ENCODE results near the gene APLF. TPM values are rescaled to one million over a fixed set of nuclear protein-coding genes. Genes with fewer than 3 reads are reported as not detected.

APLF gene
- total RNA-seq, 1 donor from 2014 or later, result 2.5 TPM

- H3K36me3 ChIP-seq (ENCODE audit: insufficient read depth, low read length), result no peaks in the 10 kb centered on the region
- H3K27ac Mint-ChIP-seq (ENCODE audit: unreplicated experiment), result no peak overlapping the region
- H3K9ac ChIP-seq (ENCODE audit: low read length), result no peak overlapping the region
- no peak overlapping the region for H3K4me3 ChIP-seq (ENCODE audit: insufficient read depth, low read depth, low read length)
- H3K4me1 Mint-ChIP-seq (ENCODE audit: low read depth, unreplicated experiment), result peaks cover 2% of the 10 kb centered on the region
- no peaks in the 10 kb centered on the region for H3K4me1 ChIP-seq (ENCODE audit: insufficient read depth, low read length)
- H2AFZ ChIP-seq (ENCODE audit: low read depth, low read length), result no peak overlapping the region
- no peak for DNase-seq (ENCODE audit: low read depth)
- no peak for FAIRE-seq
- H3K27me3 Mint-ChIP-seq (ENCODE audit: low read depth, unreplicated experiment), result no peaks in the 10 kb centered on the region
- no peaks in the 10 kb centered on the region for H3K36me3 Mint-ChIP-seq (ENCODE audit: low read depth, unreplicated experiment)
- H3K9me3 Mint-ChIP-seq (ENCODE audit: unreplicated experiment), result peaks cover 2% of the 10 kb centered on the region
- H3K79me2 ChIP-seq (ENCODE audit: insufficient read depth, low read length), result no peaks in the 10 kb centered on the region
- H3K4me2 ChIP-seq (ENCODE audit: low read length), result no peak overlapping the region
- TF ChIP-seq CTCF (IDR thresholded peaks at IDR 0.05; ENCODE audit: insufficient read depth, low read depth, low read length), result no peak
- no peak for TF ChIP-seq EZH2 (IDR thresholded peaks at IDR 0.05; ENCODE audit: insufficient read depth, low read length)
- no peak overlapping the region for H3K4me3 Mint-ChIP-seq (ENCODE audit: unreplicated experiment)
- H4K20me1 ChIP-seq (ENCODE audit: insufficient read depth, low read length), result no peaks in the 10 kb centered on the region
- H3K27me3 ChIP-seq (ENCODE audit: insufficient read depth, low read length), result no peaks in the 10 kb centered on the region
- no peak overlapping the region for H3K27ac ChIP-seq (ENCODE audit: low read depth, low read length)
- no peaks in the 10 kb centered on the region for H3K9me3 ChIP-seq (ENCODE audit: insufficient read depth, low read depth, low read length)
Observed at GRCh38 chr2:68537011-68537410, 69.6 kb downstream of the APLF start.

GRCh38 chr2:68537809-68538208 lies 70.4 kb downstream of the APLF start:
- no peak overlapping the region for H3K9ac ChIP-seq (ENCODE audit: low read length)
- H3K27ac Mint-ChIP-seq (ENCODE audit: unreplicated experiment), result no peak overlapping the region
- FAIRE-seq (no peak), DNase-seq (ENCODE audit: low read depth) (no peak)
- no peak for TF ChIP-seq CTCF (IDR thresholded peaks at IDR 0.05; ENCODE audit: insufficient read depth, low read depth, low read length)
- TF ChIP-seq EZH2 (IDR thresholded peaks at IDR 0.05; ENCODE audit: insufficient read depth, low read length), result no peak
- H3K4me2 ChIP-seq (ENCODE audit: low read length), result no peak overlapping the region
- H3K27me3 ChIP-seq (ENCODE audit: insufficient read depth, low read length), result no peaks in the 10 kb centered on the region
- H3K36me3 Mint-ChIP-seq (ENCODE audit: low read depth, unreplicated experiment), result no peaks in the 10 kb centered on the region
- H3K9me3 Mint-ChIP-seq (ENCODE audit: unreplicated experiment), result peaks cover 2% of the 10 kb centered on the region
- H3K36me3 ChIP-seq (ENCODE audit: insufficient read depth, low read length), result no peaks in the 10 kb centered on the region
- no peak overlapping the region for H3K4me3 ChIP-seq (ENCODE audit: insufficient read depth, low read depth, low read length)
- H3K27ac ChIP-seq (ENCODE audit: low read depth, low read length), result no peak overlapping the region
- no peak overlapping the region for H2AFZ ChIP-seq (ENCODE audit: low read depth, low read length)
- H3K9me3 ChIP-seq (ENCODE audit: insufficient read depth, low read depth, low read length), result no peaks in the 10 kb centered on the region
- no peaks in the 10 kb centered on the region for H3K4me1 ChIP-seq (ENCODE audit: insufficient read depth, low read length)
- H3K79me2 ChIP-seq (ENCODE audit: insufficient read depth, low read length), result no peaks in the 10 kb centered on the region
- peaks cover 2% of the 10 kb centered on the region for H3K4me1 Mint-ChIP-seq (ENCODE audit: low read depth, unreplicated experiment)
- no peaks in the 10 kb centered on the region for H3K27me3 Mint-ChIP-seq (ENCODE audit: low read depth, unreplicated experiment)
- H3K4me3 Mint-ChIP-seq (ENCODE audit: unreplicated experiment), result no peak overlapping the region
- H4K20me1 ChIP-seq (ENCODE audit: insufficient read depth, low read length), result no peaks in the 10 kb centered on the region

GRCh38 chr2:68544811-68545210 lies 77.4 kb downstream of the APLF start:
- TF ChIP-seq EZH2 (IDR thresholded peaks at IDR 0.05; ENCODE audit: insufficient read depth, low read length) (no peak), CTCF (IDR thresholded peaks at IDR 0.05; ENCODE audit: insufficient read depth, low read depth, low read length) (no peak)
- H3K36me3 ChIP-seq (ENCODE audit: insufficient read depth, low read length), result no peaks in the 10 kb centered on the region
- H3K27ac ChIP-seq (ENCODE audit: low read depth, low read length), result no peak overlapping the region
- no peaks in the 10 kb centered on the region for H3K9me3 ChIP-seq (ENCODE audit: insufficient read depth, low read depth, low read length)
- H3K27me3 ChIP-seq (ENCODE audit: insufficient read depth, low read length), result no peaks in the 10 kb centered on the region
- no peaks in the 10 kb centered on the region for H3K79me2 ChIP-seq (ENCODE audit: insufficient read depth, low read length)
- Mint-ChIP-seq H3K9me3 (ENCODE audit: unreplicated experiment) (no peaks in the 10 kb centered on the region), H3K4me3 (ENCODE audit: unreplicated experiment) (no peak overlapping the region), H3K27ac (ENCODE audit: unreplicated experiment) (no peak overlapping the region), H3K27me3 (ENCODE audit: low read depth, unreplicated experiment) (no peaks in the 10 kb centered on the region), H3K36me3 (ENCODE audit: low read depth, unreplicated experiment) (no peaks in the 10 kb centered on the region), H3K4me1 (ENCODE audit: low read depth, unreplicated experiment) (no peaks in the 10 kb centered on the region)
- DNase-seq (ENCODE audit: low read depth) (no peak), FAIRE-seq (peak; percentile 59)
- no peaks in the 10 kb centered on the region for H3K4me1 ChIP-seq (ENCODE audit: insufficient read depth, low read length)
- no peak overlapping the region for H3K4me3 ChIP-seq (ENCODE audit: insufficient read depth, low read depth, low read length)
- no peaks in the 10 kb centered on the region for H4K20me1 ChIP-seq (ENCODE audit: insufficient read depth, low read length)
- no peak overlapping the region for H3K9ac ChIP-seq (ENCODE audit: low read length)
- H3K4me2 ChIP-seq (ENCODE audit: low read length), result no peak overlapping the region
- no peak overlapping the region for H2AFZ ChIP-seq (ENCODE audit: low read depth, low read length)
